BE2C (cell line): Measurements from ENCODE around the gene CTBS.

Source experiments
- DNase-seq: peaks from one replicate; pipeline ENCODE4 v3.0.0-alpha.2; 2020
- H3K27me3 ChIP-seq: fragments of 250-450 bp; sonication (Bioruptor Pico); 2 replicates; pipeline ENCODE4 v1.5.1; 2020; ENCODE audit warnings: mild to moderate bottlenecking
- H3K36me3 ChIP-seq: fragments of 250-450 bp; sonication (Bioruptor Pico); 2 replicates; pipeline ENCODE4 v1.5.1; 2020; ENCODE audit warnings: mild to moderate bottlenecking
- H3K4me1 ChIP-seq: fragments of 250-450 bp; sonication (Bioruptor Pico); 2 replicates; pipeline ENCODE4 v1.5.1; 2020
- H3K4me3 ChIP-seq: 2 replicates; pipeline ENCODE4 v1.5.1; 2011; ENCODE audit warnings: low read depth, low read length
- H3K9me3 ChIP-seq: fragments of 250-450 bp; sonication (Bioruptor Pico); 2 replicates; pipeline ENCODE4 v1.5.1; 2020
- TF ChIP-seq, protein P1 (sequence below): IDR thresholded peaks from 2 replicates; pipeline ENCODE4 v1.5.1; 2012; ENCODE audit warnings: mild to moderate bottlenecking, low read depth, low read length

CTBS gene

DNA sequence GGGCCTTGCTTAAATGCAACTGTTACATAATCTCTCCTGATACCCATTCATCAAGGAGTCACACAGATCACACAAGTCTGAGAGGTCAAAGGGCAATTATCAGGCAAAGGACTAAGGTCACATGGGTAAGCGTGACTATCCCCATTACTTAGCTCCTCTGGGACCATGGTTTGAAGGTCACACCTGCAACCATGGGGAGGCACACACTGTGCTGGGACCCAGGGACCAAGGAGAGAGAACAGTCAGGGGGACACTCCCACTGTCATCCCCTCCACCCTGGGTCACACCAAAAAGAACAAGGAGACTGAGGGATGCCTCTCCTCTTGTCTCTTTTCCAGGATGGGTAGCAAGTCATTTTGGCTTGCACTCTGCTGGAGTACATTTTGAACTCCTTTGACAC lies 30.9 kb upstream of the CTBS start:
- H3K36me3 ChIP-seq, result no peaks in the 10 kb centered on the region
- H3K27me3 ChIP-seq, result no peaks in the 10 kb centered on the region
- no peaks in the 10 kb centered on the region; the same call in 1 of the 2 replicates for H3K4me1 ChIP-seq
- no peak for DNase-seq
- TF ChIP-seq, protein P1, sequence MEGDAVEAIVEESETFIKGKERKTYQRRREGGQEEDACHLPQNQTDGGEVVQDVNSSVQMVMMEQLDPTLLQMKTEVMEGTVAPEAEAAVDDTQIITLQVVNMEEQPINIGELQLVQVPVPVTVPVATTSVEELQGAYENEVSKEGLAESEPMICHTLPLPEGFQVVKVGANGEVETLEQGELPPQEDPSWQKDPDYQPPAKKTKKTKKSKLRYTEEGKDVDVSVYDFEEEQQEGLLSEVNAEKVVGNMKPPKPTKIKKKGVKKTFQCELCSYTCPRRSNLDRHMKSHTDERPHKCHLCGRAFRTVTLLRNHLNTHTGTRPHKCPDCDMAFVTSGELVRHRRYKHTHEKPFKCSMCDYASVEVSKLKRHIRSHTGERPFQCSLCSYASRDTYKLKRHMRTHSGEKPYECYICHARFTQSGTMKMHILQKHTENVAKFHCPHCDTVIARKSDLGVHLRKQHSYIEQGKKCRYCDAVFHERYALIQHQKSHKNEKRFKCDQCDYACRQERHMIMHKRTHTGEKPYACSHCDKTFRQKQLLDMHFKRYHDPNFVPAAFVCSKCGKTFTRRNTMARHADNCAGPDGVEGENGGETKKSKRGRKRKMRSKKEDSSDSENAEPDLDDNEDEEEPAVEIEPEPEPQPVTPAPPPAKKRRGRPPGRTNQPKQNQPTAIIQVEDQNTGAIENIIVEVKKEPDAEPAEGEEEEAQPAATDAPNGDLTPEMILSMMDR, result no peak
- no peak overlapping the region for H3K4me3 ChIP-seq
- H3K9me3 ChIP-seq, result no peaks in the 10 kb centered on the region

DNA sequence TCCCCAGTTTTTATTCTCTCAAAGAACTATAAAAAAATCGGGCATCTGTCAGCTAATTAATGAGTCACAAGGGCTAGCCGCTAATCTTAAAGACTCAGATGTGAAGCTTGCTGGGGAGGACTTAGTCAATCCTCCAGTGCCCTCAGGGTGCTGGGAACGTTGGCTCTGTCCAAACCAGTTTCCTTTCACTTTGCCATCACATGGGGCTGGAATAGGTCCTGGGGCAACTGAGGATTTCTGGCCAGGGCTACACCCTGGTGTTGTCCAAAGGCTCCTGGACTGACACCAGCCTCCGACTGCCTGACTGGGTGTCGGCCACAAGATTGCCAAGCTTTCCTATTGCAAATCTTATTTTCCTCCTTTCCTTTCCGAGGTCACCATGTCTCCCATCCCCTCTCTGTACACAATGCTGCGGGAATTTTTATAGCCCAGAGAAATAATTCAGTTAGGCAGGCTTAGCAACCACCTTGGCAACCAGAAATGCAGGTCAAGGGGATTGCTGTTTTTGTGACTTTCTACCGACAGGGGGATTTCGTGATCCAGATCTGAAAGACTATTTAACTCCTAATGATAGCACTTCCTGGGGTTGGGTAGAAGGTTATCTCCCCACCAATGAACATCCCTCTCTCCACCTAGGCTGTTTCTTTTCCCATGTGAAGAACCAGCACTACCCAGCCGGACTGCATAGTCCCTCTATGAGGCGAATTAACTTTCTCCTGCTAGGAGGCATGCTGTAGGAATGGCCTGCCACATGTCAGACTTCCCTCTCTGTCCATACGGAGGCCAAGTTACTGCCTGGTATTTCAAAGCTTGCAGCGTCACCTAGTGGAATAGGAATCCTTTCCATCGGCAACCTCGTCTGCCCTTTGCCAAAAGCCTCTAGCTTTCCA lies 29.9 kb upstream of the CTBS start:
- no peaks in the 10 kb centered on the region for H3K27me3 ChIP-seq
- TF ChIP-seq, protein P1, result peak; percentile 71
- no peaks in the 10 kb centered on the region; the same call in 1 of the 2 replicates for H3K4me1 ChIP-seq
- no peaks in the 10 kb centered on the region for H3K36me3 ChIP-seq
- H3K9me3 ChIP-seq, result no peaks in the 10 kb centered on the region
- peak overlapping the region; percentile 64 for H3K4me3 ChIP-seq
- DNase-seq, result peak; percentile 62

DNA sequence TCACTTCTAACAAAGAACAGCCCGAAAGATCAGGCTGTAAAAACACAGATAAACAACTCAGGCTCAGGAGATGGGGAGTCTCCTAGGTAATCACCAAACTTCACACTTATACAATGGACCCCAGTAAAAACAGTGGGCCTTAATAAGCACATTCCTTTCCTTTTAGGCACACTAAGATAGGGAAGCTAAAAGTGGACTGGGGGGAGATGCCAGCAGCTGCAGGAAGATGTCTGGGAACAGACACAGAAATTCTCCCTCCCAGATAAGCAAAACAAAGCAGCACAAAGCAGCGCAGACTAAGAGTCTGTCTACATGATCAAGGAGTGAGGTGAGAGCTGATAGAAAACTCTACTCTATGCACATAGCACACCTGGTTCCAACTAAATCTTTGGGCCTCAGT lies 29.0 kb upstream of the CTBS start:
- no peaks in the 10 kb centered on the region for H3K36me3 ChIP-seq
- H3K27me3 ChIP-seq, result no peaks in the 10 kb centered on the region
- H3K4me3 ChIP-seq, result peak overlapping the region; percentile 64
- H3K4me1 ChIP-seq, result no peaks in the 10 kb centered on the region; the same call in 1 of the 2 replicates
- DNase-seq, result no peak
- TF ChIP-seq, protein P1, result no peak
- H3K9me3 ChIP-seq, result no peaks in the 10 kb centered on the region

DNA sequence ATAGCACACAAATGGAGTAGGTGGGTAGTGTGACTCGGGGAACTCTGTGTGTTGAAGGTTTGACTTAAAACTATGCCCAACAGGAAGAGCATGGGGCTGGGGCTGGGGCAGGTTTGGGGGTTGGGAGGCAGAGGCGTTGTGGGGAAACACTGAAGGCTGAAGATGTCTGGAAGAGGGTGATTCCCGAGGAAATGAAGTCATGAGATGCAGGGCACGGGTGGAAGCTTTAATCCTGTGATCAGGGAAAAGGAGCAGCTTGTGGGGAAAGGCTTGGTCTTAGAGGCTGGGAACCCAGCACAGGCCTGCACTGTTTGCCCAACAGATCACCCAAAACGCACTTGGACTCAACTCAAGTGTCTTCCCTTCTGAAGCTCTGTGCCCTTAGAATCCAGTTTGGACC lies 26.6 kb upstream of the CTBS start:
- DNase-seq, result no peak
- Histone ChIP-seq H3K9me3 (no peaks in the 10 kb centered on the region), H3K4me1 (no peaks in the 10 kb centered on the region; the same call in 1 of the 2 replicates), H3K36me3 (no peaks in the 10 kb centered on the region), H3K27me3 (no peaks in the 10 kb centered on the region), H3K4me3 (no peak overlapping the region)
- TF ChIP-seq, protein P1, result no peak

DNA sequence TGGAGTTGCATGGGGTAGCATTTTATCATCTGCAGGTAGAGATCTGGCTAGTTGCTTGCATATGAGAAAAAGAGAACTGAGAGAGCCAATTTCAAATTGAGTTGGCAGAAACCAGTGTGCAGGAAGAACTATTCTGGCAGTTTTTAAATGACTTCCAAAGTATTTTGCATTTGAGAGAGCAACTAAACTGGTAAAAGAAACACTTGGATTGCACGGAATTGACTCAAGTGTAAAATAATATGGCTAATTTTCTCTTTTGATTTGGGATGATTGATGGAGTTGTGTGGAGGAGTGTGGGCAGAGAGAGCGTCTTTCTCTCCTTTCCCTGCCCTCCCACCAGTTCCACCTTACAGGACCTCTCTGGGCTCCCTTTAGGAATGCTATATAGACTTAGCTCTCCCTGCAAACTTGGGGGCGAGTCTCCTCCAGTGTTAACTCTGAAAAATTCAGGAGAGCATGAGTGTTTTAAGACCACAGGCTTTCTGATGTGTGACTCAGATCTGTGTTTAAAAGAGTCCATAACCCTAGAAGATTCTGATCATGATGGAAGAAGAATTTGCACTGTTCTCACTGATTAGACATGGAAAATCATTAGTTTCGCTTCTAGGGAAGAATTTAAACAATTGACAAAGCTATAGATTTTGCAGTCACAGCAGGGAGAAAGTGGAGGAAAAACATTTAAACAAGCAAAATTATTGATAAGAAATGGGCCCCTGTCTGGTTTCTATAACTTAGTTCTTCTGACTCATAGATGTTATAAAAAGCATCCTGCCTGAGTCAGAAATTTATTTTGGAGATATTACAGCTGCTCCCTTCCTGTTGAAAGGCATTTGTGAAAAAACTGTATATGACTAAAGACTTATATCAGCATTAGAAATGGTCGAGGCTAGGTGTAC lies 24.9 kb upstream of the CTBS start:
- no peak overlapping the region for H3K4me3 ChIP-seq
- TF ChIP-seq, protein P1, result no peak
- H3K9me3 ChIP-seq, result no peaks in the 10 kb centered on the region
- no peaks in the 10 kb centered on the region; the same call in 1 of the 2 replicates for H3K4me1 ChIP-seq
- no peak for DNase-seq
- H3K36me3 ChIP-seq, result no peaks in the 10 kb centered on the region
- no peaks in the 10 kb centered on the region for H3K27me3 ChIP-seq
